ENCODE results near the gene MCTP1.

DNA sequence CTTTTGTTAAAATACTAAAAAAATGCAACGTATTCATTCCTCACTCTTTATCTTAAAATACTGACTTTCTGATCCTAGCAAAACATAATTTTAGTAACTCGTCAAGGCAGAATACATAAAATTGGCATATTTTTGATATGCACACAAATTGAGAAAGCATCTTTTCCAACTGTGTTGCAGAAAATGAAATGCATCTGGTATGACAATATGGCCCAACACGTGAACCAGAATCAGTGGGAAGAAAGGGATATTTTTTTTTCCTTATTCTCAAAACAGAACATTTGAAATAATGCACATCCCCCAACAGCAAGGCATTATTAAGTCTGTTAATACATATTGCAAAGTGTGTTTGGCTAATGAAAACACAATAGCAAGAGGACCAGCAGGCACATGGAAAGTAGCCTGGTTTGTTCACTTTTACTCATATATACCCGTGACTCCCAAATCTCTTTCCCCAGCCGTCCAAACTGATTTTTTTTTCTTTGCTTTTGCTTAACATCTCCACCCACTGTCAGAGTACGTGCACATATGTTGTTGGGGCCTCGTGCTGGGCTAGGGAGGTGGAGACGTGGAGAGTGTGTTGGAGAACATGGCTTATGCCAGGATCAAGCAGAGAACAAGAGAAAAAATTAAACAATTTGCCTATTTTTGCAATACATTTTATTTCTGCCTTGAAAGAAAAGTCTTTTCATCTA lies 4.3 kb downstream of the MCTP1 start:
- no peak for TF ChIP-seq EZH2 (IDR thresholded peaks at IDR 0.05; ENCODE audit: borderline replicate concordance, low read depth, low read length, poor library complexity, severe bottlenecking)
- TF ChIP-seq, protein P1, sequence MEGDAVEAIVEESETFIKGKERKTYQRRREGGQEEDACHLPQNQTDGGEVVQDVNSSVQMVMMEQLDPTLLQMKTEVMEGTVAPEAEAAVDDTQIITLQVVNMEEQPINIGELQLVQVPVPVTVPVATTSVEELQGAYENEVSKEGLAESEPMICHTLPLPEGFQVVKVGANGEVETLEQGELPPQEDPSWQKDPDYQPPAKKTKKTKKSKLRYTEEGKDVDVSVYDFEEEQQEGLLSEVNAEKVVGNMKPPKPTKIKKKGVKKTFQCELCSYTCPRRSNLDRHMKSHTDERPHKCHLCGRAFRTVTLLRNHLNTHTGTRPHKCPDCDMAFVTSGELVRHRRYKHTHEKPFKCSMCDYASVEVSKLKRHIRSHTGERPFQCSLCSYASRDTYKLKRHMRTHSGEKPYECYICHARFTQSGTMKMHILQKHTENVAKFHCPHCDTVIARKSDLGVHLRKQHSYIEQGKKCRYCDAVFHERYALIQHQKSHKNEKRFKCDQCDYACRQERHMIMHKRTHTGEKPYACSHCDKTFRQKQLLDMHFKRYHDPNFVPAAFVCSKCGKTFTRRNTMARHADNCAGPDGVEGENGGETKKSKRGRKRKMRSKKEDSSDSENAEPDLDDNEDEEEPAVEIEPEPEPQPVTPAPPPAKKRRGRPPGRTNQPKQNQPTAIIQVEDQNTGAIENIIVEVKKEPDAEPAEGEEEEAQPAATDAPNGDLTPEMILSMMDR (conservative IDR thresholded peaks at IDR 0.05; ENCODE audit: low read depth, low read length), result no peak
